ENCODE results near the gene TSPAN33. TPM values are rescaled to one million over a fixed set of nuclear protein-coding genes. Genes with fewer than 3 reads are reported as not detected.

TSPAN33 gene
- total and polyA plus RNA-seq, 10 of the 15 experiments (the other 5 are each of a cell fraction or from before 2014, with no cell fraction given): 12.0 to 123 (median 86.3) TPM

DNA sequence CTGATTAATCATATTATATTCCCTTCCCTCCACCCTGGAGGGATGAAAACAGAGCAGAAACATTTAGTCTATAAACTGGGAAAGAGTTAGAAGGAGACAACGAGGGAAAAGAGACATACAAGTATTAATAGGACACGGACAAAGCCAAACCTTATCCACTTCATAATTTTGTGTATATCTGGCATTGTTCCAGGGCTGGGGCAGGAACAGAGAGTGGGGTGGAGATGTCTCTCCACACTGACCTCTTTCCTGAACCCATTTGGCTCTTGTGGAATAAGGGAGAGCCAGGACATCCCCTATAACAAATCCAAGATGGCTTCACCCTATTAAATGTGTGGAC is 43.7 kb upstream of the TSPAN33 start:
- H3K4me1 ChIP-seq (ENCODE audit: control insufficient read depth, insufficient read depth, low read length): peaks cover 21% of the 10 kb centered on the region
- no peak for TF ChIP-seq BMI1 (IDR thresholded peaks at IDR 0.05; ENCODE audit: borderline replicate concordance)
- TF ChIP-seq PAX5 (IDR thresholded peaks at IDR 0.05; ENCODE audit: borderline replicate concordance, low read depth, low read length): no peak
- TF ChIP-seq SPI1 (IDR thresholded peaks at IDR 0.05; ENCODE audit: borderline replicate concordance, insufficient read depth, low read depth, low read length): no peak
- no peak for TF ChIP-seq NRF1 (conservative IDR thresholded peaks at IDR 0.05; ENCODE audit: low read depth, low read length)
- no peaks in the 10 kb centered on the region for H3K27me3 ChIP-seq (replicated peaks in 1 of 2; ENCODE audit: control insufficient read depth in 2 of 2, insufficient read depth in 2 of 2, low read length in 1 of 2)
- H3K9me3 ChIP-seq (replicated peaks; ENCODE audit: control insufficient read depth, insufficient read depth, low read length): no peaks in the 10 kb centered on the region
- H2AFZ ChIP-seq (ENCODE audit: control insufficient read depth, low read depth, low read length): no peak overlapping the region
- H3K9ac ChIP-seq (ENCODE audit: control insufficient read depth, insufficient read depth, low read length): no peak overlapping the region
- ChIA-PET CTCF (interaction anchor here (0.7 to 4.8 kb wide), 7 partner anchors 9 to 376 kb away, joined by 3 to 34 read pairs (median 5); no protein-coding TSS in a partner anchor), RAD21 (ENCODE audit: unreplicated experiment) (interaction anchor here (0.8 to 3.3 kb wide), 8 partner anchors 10 to 217 kb away, joined by 3 to 31 read pairs (median 5); no protein-coding TSS in a partner anchor), POLR2A (interaction anchor here (0.6 to 1.0 kb wide), 2 partner anchors 11 to 19 kb away, joined by 3 to 9 read pairs; no protein-coding TSS in a partner anchor), SMC1A (ENCODE audit: uncharacterized antibody, unreplicated experiment) (interaction anchor here (1.3 to 4.8 kb wide), 8 partner anchors 9 to 63 kb away, joined by 5 to 28 read pairs (median 14); no protein-coding TSS in a partner anchor)
- FAIRE-seq (no peak), DNase-seq (ENCODE audit: low read depth, low spot score) (no peak), ATAC-seq (no peak)
- in situ Hi-C loops (cut with MboI) (no loop called here), intact Hi-C loops (cut with micrococcal nuclease; ENCODE audit: unreplicated experiment) (no loop called here)
- 65% methylated on average over 2 of the region's 2 CpGs for WGBS (ENCODE audit: insufficient coverage, insufficient replicate concordance, low lambda C conversion rate, missing lambda C conversion rate)
- H4K20me1 ChIP-seq (ENCODE audit: control insufficient read depth, insufficient read depth): no peaks in the 10 kb centered on the region
- H3K4me2 ChIP-seq (ENCODE audit: control insufficient read depth, insufficient read depth): no peak overlapping the region
- H3K36me3 ChIP-seq (ENCODE audit: control insufficient read depth in 2 of 2, insufficient read depth in 2 of 2, low read length in 1 of 2): no peaks in the 10 kb centered on the region
- no TSS peak for BruUV-seq (replicated peaks)
- no peak overlapping the region for H3K27ac ChIP-seq (ENCODE audit: control insufficient read depth, insufficient read depth)
- H3K4me3 ChIP-seq: no peak overlapping the region
- H3K79me2 ChIP-seq (ENCODE audit: control insufficient read depth, insufficient read depth, low read length): no peaks in the 10 kb centered on the region

DNA sequence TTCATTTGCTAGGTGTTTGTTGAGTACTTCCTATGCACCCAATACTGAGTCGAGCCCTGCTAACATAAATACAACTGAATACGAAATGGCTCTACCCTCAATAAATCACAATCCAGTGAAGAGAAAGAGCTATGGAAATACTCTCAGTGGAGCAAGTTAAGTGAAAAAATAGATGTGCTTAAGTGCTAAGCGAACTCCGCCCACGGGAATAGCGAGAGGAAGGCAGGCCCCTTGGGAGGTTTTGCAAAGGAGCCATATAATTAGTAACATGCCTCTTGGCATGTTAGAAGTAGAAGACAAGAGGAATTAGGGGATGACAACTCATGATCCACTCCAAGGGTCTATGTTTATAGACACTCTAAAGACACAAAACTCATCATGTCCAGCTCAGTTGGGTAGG is 42.8 kb upstream of the TSPAN33 start:
- Histone ChIP-seq H3K79me2 (ENCODE audit: control insufficient read depth, insufficient read depth, low read length) (no peaks in the 10 kb centered on the region), H2AFZ (ENCODE audit: control insufficient read depth, low read depth, low read length) (no peak overlapping the region), H4K20me1 (ENCODE audit: control insufficient read depth, insufficient read depth) (no peaks in the 10 kb centered on the region), H3K36me3 (ENCODE audit: control insufficient read depth in 2 of 2, insufficient read depth in 2 of 2, low read length in 1 of 2) (no peaks in the 10 kb centered on the region), H3K9ac (ENCODE audit: control insufficient read depth, insufficient read depth, low read length) (no peak overlapping the region), H3K9me3 (replicated peaks; ENCODE audit: control insufficient read depth, insufficient read depth, low read length) (no peaks in the 10 kb centered on the region), H3K4me2 (ENCODE audit: control insufficient read depth, insufficient read depth) (0 out of 2 replicates have a peak overlapping the region, but pooled peaks have one; percentile 7), H3K27ac (ENCODE audit: control insufficient read depth, insufficient read depth) (no peak overlapping the region), H3K4me1 (ENCODE audit: control insufficient read depth, insufficient read depth, low read length) (peaks cover 21% of the 10 kb centered on the region), H3K4me3 (no peak overlapping the region), H3K27me3 (replicated peaks in 1 of 2; ENCODE audit: control insufficient read depth in 2 of 2, insufficient read depth in 2 of 2, low read length in 1 of 2) (no peaks in the 10 kb centered on the region)
- POLR2A ChIA-PET: interaction anchor here (0.7 to 1.8 kb wide), 4 partner anchors 10 to 151 kb away, joined by 3 to 12 read pairs (median 4); no protein-coding TSS in a partner anchor
- CTCF ChIA-PET: interaction anchor here (0.7 to 4.8 kb wide), 13 partner anchors 10 to 675 kb away, joined by 3 to 34 read pairs (median 4); no protein-coding TSS in a partner anchor
- SMC1A ChIA-PET (ENCODE audit: uncharacterized antibody, unreplicated experiment): interaction anchor here (0.7 to 4.8 kb wide), 18 partner anchors 7 to 309 kb away, joined by 3 to 28 read pairs (median 6); partner anchors contain the start of gene TNPO3
- in situ Hi-C loops (cut with MboI) (no loop called here), intact Hi-C loops (cut with micrococcal nuclease; ENCODE audit: unreplicated experiment) (no loop called here)
- no peak; the same call in 2 of the 3 replicates for ATAC-seq
- RAD21 ChIA-PET (ENCODE audit: unreplicated experiment): interaction anchor here (0.8 to 3.3 kb wide), 15 partner anchors 9 to 218 kb away, joined by 3 to 31 read pairs (median 5); no protein-coding TSS in a partner anchor
- TF ChIP-seq SIN3A (IDR thresholded peaks at IDR 0.05; ENCODE audit: low read depth, low read length) (no peak), SMAD5 (IDR thresholded peaks at IDR 0.05; ENCODE audit: low read depth) (no peak), YY1 (IDR thresholded peaks at IDR 0.05; ENCODE audit: low read depth, low read length) (no peak), IRF4 (IDR thresholded peaks at IDR 0.05; ENCODE audit: low read depth, low read length) (no peak), ETV6 (conservative IDR thresholded peaks at IDR 0.05 in 1 of 2, IDR thresholded peaks at IDR 0.05 in 1 of 2; ENCODE audit: borderline replicate concordance in 1 of 2, low read depth in 1 of 2) (no peak), CEBPB (IDR thresholded peaks at IDR 0.05; ENCODE audit: borderline replicate concordance in 1 of 2, low read depth in 2 of 2, low read length in 2 of 2) (no peak), BCL11A (IDR thresholded peaks at IDR 0.05; ENCODE audit: low read depth, low read length) (no peak)
- TF ChIP-seq, protein P1, sequence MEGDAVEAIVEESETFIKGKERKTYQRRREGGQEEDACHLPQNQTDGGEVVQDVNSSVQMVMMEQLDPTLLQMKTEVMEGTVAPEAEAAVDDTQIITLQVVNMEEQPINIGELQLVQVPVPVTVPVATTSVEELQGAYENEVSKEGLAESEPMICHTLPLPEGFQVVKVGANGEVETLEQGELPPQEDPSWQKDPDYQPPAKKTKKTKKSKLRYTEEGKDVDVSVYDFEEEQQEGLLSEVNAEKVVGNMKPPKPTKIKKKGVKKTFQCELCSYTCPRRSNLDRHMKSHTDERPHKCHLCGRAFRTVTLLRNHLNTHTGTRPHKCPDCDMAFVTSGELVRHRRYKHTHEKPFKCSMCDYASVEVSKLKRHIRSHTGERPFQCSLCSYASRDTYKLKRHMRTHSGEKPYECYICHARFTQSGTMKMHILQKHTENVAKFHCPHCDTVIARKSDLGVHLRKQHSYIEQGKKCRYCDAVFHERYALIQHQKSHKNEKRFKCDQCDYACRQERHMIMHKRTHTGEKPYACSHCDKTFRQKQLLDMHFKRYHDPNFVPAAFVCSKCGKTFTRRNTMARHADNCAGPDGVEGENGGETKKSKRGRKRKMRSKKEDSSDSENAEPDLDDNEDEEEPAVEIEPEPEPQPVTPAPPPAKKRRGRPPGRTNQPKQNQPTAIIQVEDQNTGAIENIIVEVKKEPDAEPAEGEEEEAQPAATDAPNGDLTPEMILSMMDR (IDR thresholded peaks at IDR 0.05 in 2 of 3, conservative IDR thresholded peaks at IDR 0.05 in 1 of 3; ENCODE audit: control insufficient read depth in 2 of 3, extremely low read depth in 1 of 3, insufficient read depth in 1 of 3, low read depth in 3 of 3, low read length in 3 of 3): no peak
- DNase-seq (ENCODE audit: low read depth, low spot score): no peak
- FAIRE-seq: no peak
- 63% methylated on average over 6 of the region's 6 CpGs for WGBS (ENCODE audit: insufficient coverage, insufficient replicate concordance, low lambda C conversion rate, missing lambda C conversion rate)
- BruUV-seq (replicated peaks): no TSS peak

All from GM12878 (cell line).